ENCODE measurements around the gene SVOPL. TPM values are rescaled to one million over a fixed set of nuclear protein-coding genes. Genes with fewer than 3 reads are reported as not detected.

Gene SVOPL
- polyA plus RNA-seq, 1 of the 3 experiments (the other 2 are of a cell fraction), result not detected

DNA sequence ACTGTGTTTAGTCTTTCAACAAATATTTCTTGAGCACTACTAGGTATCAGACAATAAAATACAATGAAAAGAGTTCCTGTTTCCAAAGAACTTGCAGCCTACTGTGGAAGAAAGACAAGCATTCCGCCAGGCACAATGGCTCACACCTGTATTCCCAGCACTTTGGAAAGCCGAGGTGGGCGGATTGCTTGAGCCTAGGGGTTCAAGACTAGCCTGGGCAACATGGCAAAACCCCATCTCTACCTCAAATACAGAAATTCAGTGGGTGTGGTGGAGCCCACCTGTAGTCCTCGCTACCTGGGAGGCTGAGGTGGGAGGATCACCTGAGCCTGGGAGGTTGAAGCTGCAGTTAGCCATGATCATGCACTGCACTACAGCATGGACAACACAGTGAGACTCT, 6.1 kb downstream of the SVOPL start (continued):
- TF ChIP-seq SIN3A (IDR thresholded peaks at IDR 0.05; ENCODE audit: borderline replicate concordance, low read depth, low read length) (no peak), TEAD4 (IDR thresholded peaks at IDR 0.05; ENCODE audit: borderline replicate concordance, insufficient read depth) (no peak), CHD2 (IDR thresholded peaks at IDR 0.05; ENCODE audit: low read length, partially characterized antibody) (no peak), ELF1 (IDR thresholded peaks at IDR 0.05) (no peak), FOXM1 (IDR thresholded peaks at IDR 0.05; ENCODE audit: low read depth) (no peak), MXI1 (IDR thresholded peaks at IDR 0.05; ENCODE audit: low read depth, low read length) (no peak)

GRCh38 chr7:138691178-138691577, 10.0 kb downstream of the SVOPL start:
- Histone ChIP-seq H3K4me1 (ENCODE audit: control insufficient read depth in 1 of 2, insufficient read depth in 2 of 2, low read depth in 1 of 2, low read length in 1 of 2) (no peaks in the 10 kb centered on the region), H3K79me2 (ENCODE audit: insufficient read depth) (no peaks in the 10 kb centered on the region), H3K4me3 (ENCODE audit: low read depth in 2 of 2, low read length in 1 of 2) (no peak overlapping the region), H3K27ac (ENCODE audit: low read depth in 2 of 2, low read length in 1 of 2) (no peak overlapping the region), H3K36me3 (replicated peaks in 1 of 2; ENCODE audit: control insufficient read depth in 1 of 2, insufficient read depth in 2 of 2, low read length in 1 of 2) (no peaks in the 10 kb centered on the region), H3K27me3 (ENCODE audit: insufficient read depth) (no peaks in the 10 kb centered on the region), H2AFZ (ENCODE audit: low read depth) (no peak overlapping the region), H3K9me3 (peaks cover 5% of the 10 kb centered on the region; the same call in 1 of the 2 replicates), H3K4me2 (no peak overlapping the region), H3F3A (replicated peaks; ENCODE audit: insufficient read depth) (no peaks in the 10 kb centered on the region), H3K9ac (no peak overlapping the region), H3K9me2 (no peaks in the 10 kb centered on the region), H4K20me1 (ENCODE audit: insufficient read depth) (no peaks in the 10 kb centered on the region)
- TF ChIP-seq ELF1 (IDR thresholded peaks at IDR 0.05) (no peak), USF2 (IDR thresholded peaks at IDR 0.05; ENCODE audit: borderline replicate concordance, low read depth, low read length) (no peak), REST (IDR thresholded peaks at IDR 0.05; ENCODE audit: low read depth, low read length) (no peak), GABPA (IDR thresholded peaks at IDR 0.05; ENCODE audit: low read depth) (no peak), JUND (IDR thresholded peaks at IDR 0.05) (no peak), POLR2AphosphoS5 (IDR thresholded peaks at IDR 0.05; ENCODE audit: low read depth, low read length) (no peak), EZH2phosphoT487 (IDR thresholded peaks at IDR 0.05; ENCODE audit: borderline replicate concordance, low read depth) (no peak), PBX3 (IDR thresholded peaks at IDR 0.05) (no peak), SMC3 (IDR thresholded peaks at IDR 0.05; ENCODE audit: low read depth, low read length) (no peak), EP300 (IDR thresholded peaks at IDR 0.05; ENCODE audit: borderline replicate concordance in 1 of 2, low read depth in 1 of 2, low read length in 1 of 2) (no peak), FOXM1 (IDR thresholded peaks at IDR 0.05; ENCODE audit: low read depth) (no peak), SIN3A (IDR thresholded peaks at IDR 0.05; ENCODE audit: borderline replicate concordance, low read depth, low read length) (no peak), IRF3 (IDR thresholded peaks at IDR 0.05; ENCODE audit: low read depth, low read length) (no peak), TAF1 (IDR thresholded peaks at IDR 0.05; ENCODE audit: borderline replicate concordance, low read depth, low read length) (no peak), RCOR1 (IDR thresholded peaks at IDR 0.05; ENCODE audit: low read length) (no peak), CTCF (IDR thresholded peaks at IDR 0.05) (no peak), FOXJ3 (CRISPR knock-in tag; IDR thresholded peaks at IDR 0.05) (no peak)
- TF ChIP-seq, protein P1, sequence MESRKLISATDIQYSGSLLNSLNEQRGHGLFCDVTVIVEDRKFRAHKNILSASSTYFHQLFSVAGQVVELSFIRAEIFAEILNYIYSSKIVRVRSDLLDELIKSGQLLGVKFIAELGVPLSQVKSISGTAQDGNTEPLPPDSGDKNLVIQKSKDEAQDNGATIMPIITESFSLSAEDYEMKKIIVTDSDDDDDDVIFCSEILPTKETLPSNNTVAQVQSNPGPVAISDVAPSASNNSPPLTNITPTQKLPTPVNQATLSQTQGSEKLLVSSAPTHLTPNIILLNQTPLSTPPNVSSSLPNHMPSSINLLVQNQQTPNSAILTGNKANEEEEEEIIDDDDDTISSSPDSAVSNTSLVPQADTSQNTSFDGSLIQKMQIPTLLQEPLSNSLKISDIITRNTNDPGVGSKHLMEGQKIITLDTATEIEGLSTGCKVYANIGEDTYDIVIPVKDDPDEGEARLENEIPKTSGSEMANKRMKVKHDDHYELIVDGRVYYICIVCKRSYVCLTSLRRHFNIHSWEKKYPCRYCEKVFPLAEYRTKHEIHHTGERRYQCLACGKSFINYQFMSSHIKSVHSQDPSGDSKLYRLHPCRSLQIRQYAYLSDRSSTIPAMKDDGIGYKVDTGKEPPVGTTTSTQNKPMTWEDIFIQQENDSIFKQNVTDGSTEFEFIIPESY (IDR thresholded peaks at IDR 0.05; ENCODE audit: borderline replicate concordance, low read depth), result no peak
- ChIA-PET POLR2A (no interaction called here), CTCF (interaction anchor here (1.0 kb wide), 1 partner anchor 36 kb away, joined by 3 read pairs; no protein-coding TSS in a partner anchor)
- DNase-seq, result no peak
- 35% methylated on average over 5 of the region's 5 CpGs for WGBS (ENCODE audit: low lambda C conversion rate)
